Non-pigmented ciliary epithelial cell (primary cell): ENCODE results near the gene KDM4C.

Experiments used
- DNase-seq: peaks from one replicate; pipeline ENCODE4 v3.0.0-alpha.2; 2010; ENCODE audit warnings: low read depth

KDM4C gene

DNA sequence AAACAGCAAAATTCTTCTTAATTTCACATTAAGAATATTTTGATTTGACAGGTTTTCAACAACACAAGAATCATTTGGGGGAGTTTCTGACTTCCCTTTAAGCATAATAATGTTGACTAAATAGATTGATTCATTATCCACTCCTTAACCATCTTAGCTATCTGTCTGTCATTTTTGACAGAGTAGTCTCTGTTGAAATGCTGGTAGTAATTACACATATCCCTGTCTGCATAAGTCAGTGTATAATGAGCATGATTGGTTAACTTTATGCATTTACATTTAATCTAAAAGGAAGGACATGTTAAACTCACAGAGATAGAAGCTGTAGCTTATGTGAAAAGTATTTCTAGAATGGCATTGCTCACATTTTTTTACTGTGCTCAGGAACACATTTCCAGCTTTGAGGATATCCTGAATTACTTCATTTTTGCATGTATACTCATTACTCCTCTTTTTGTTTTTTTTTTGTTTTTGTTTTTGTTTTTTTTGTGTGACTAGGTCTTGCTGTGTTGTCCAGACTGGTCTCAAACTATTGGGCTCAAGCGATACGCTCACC lies 385.9 kb downstream of the KDM4C start:
- no peak for DNase-seq

DNA sequence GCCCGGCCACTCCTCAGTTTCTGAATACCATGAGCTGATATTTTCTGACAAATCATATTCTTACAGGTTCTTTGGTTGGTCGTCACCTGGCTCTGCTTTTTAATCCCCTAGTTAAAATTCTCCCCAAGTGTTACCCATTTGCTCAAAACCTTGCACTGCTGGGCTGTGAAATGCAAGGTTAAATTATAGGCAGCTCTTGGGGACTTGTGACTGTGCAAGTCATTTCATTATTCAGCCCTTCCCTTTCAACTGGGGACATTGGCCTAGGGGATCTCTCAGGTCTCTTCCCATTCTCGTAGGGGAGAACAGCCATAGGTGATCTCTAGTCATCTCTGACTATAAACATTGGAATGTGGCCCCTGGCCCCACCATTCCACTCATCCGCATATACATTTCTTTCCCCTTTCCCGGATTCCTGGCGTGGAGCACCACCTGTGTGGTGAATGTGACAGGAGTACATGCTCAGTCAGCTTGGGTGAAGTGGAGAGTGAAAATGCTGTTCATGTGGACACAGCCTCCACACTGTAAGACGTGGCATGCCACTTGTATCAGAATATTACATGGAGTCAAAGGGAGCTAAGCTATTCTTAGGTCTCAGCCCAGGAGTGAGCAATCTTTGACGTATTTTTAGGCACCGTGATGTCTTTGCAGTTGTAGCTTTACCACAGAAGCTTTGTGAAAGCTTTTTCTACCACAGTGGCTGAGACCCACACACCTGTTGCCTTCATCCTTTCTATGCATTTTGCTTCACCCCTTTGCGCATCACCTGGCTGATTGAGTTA lies 386.7 kb downstream of the KDM4C start:
- no peak for DNase-seq

DNA sequence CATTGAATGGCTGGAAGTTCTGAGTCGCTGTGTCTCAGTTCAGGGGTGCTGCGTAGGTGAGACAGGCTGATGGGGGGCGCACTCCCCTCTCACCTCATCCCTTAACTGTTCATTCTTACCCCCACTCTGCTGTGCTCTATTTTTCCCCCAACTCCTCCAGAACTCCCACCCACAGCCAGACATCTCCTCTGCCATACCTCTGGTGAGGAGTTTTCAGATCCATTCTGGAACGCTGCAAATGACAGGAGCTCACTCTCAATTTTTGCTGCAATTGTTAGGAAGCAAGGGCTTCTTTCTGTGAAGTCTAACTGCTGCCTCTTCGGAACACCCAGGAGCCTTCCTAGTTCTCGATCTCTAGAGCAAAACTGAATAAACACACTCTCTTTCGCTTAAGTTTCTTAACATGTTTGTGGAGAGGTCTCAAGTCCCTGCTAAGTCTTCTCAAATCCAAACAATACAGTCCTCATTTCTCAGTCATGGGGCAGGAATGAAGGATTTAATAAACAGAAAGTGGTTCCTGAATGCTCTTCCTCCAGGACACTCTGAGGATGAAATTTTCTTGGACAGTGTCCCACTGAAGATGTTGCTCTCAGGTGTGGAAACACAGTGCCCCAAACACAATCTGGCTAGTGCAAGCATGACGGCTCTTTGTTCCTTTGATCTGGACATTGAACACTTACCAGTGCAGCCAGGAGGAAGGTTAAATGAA lies 387.7 kb downstream of the KDM4C start:
- DNase-seq: no peak

DNA sequence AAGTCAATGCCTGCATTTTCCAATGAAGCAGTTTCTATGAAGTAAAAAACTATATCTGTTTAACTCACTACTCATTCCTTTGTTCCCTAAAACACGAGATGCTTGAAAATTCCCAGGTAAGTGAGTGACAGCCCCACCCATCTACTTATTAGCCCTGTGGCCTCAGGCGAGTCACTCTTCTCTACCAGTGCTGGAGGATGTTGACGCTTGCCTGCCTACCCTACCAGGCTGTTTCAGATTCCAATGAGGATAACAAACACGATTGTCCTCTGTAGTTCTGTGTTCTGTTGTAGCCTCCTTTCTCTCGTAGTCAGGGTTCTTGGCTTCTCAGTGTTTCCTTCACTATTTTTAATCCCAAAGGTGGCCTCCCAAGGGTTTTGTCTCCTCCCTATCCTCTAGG lies 388.8 kb downstream of the KDM4C start:
- DNase-seq: no peak

DNA sequence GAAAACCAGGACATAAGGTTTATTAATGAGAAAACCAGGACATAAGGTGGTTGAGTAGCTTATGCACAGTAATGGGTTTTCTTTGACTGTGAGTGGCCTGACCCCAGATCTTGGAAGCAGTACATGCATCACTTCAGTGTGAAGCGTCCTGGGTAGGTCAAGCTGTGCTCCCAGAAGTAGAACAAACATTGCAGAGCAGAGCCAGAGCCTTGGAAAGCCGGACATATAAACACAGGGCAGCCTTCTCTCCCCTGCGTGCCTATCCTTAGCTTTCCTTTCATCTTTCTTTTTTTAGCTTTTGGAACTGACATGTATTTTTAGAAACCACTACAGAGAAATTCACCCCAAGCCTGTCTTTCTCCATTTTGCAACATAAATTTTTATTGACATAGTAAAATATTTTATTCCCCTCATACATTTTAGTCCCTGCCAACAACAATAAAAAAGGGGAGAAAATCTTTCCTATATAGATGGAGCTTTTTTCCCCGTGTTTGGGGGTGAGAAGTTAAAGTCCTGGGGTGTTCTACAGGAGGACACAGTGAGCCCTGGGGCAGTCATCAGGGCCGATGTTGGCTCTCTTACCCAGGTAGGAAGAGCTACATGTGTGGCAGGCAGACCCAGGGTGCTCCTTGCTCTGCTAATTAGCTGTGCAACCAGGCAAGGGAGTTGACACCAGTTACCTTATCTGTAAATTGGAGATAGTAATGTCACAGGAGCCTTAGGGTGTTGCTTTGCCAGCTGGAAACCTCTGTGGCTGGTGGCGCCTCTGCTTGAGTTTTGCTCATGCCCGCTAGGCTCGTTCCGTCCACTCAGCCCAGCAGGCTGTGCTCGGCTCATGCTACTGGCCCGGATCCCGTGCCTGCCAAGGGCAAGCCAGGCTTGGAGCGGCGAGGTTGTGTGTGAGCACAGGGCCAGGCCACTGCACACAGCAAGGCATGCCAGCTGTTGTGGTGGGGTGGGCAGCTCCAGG lies 389.6 kb downstream of the KDM4C start:
- no peak for DNase-seq

DNA sequence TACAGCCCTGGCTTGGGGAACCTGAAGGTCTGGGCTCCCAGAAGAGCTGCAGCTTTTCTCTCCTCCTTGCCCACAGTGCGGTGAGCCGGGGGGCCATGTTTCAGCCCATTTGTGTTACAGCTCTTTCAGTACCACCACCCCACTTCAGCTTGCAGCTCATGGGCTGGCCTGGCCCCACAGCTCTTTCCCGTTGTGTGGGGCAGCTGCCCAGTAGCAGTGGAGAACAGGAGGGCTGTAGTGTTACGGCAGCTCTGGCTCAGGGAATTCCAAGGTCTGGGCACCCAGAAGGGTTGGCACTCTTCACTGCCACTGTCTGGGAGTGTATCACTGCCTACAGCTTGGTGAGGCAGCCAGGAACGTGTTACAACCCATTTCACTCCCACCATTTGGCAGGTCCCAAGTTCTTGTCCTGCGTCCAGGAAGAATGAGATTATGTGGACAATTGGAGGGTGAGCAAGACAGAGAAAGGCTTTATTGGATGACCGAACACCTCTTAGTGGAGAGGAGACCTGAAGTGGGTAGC lies 390.5 kb downstream of the KDM4C start:
- DNase-seq: no peak

DNA sequence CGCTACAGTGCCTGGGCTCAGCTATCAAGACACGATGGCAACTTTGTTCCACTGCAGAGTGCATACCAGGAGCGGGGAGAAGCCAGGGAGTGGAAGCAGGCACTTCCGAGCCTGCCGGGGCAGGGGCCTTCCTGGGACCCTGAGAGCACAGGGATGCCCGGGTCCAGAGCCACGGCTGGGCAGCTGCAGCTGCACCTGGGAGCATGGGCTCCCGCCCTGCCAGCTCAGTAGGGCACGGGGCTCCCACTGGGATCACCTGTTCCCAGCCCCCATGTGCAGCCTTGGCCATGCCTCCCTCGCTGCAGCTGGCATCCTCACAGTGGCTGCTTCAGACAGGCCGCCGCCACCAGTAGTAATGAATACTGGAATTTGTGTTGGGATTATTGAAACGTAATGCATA lies 391.5 kb downstream of the KDM4C start:
- no peak for DNase-seq

DNA sequence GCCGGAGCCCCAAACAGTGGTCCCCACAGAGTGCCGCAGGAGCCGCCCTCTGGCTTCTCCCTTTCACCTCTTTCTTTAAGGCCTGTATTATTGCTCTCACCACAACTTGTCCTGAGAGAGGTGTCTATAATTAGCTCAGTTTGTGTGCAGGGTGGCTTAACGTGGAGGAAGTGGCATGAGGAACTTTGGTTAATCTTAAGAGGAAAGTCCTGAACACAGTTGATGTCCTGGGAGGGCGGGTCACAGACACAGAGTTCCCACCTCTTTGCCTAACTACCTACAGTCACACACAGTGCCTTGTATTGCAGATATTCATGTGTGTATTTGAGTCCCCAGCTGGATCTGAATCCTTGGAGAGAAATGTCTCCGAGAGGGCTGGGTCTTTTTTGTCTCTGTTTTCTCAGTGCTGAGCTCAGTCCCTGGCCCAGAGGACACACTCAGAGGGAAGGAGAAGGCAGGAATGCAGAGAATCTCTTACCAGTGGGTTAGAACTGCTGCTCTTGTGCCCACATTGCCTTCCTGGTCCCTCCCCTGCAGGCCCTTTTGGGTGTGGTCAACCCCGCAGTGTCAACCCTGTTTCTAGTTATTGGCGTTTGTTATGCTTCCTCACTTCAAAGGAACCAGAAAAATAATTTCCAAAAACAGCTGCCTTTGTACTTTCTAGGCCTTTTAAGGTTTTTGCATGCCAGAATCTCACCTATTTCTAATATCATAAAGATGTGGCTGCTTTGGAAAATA lies 392.5 kb downstream of the KDM4C start:
- DNase-seq: no peak

DNA sequence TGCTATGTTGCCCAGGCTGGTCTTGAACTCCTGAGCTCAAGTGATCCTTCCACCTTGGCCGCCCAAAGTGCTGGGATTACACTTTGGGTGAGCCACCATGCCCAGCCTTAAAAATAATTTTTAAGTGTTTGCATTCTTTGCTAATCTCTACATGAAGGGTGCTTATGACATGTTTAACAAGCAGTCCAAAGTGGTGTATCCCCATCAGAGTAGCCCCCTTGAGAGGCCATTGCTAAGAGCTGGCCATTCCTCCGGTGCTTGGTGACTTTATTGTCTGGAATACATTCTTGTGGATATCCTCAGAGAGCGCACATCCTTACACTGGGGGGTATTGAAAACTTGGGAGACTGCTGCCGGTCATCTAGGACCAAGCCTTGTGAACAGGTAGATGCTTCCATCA lies 395.4 kb downstream of the KDM4C start:
- no peak for DNase-seq

DNA sequence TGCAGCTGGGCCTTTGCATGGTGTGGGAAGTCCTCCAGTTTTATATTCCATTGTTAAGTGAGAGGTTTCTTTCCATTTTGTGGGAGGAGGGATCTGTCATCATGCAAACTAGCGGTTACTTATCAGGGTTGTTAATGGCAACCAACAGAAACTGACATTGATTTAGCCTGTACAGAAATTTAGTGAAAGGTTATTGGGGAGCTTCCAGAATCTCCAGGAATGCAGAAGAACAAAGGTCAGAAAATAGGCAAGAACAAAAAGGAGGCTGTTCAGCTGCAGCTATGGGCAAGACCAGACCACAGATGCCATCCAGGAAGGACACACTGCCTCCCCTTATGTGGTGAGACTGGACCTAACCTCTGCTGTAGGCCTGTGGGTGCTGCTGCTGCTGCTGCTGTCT lies 395.8 kb downstream of the KDM4C start:
- DNase-seq: no peak

DNA sequence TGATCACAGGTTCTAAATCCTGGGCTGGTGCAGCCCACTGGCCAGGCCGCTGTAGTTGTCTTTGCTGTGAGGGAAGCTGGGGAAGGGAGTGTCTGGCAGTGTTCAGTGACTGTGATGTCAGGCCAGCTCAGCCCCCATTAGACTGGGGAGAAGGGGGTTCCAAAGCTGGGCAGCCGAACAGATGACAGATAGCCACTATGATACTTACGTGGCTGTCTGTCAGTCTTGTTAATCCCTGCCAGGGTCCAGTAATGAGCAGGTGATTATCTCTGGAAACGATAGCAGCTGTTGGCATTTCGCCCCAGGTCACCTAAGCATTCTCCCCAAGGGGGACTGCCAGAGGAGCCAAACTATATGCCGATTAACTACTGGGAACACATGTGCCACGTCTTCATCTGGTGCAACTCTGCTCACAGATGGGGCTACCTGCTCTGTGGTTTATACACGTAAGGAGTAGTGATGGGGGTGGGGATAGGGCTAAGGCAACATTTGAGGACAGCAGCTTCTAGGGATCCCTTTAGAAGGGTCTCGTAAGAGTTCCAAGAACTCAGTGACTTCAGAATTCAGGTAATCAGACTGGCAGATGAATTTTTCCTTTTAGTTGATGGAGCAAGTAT lies 396.3 kb downstream of the KDM4C start:
- no peak for DNase-seq

DNA sequence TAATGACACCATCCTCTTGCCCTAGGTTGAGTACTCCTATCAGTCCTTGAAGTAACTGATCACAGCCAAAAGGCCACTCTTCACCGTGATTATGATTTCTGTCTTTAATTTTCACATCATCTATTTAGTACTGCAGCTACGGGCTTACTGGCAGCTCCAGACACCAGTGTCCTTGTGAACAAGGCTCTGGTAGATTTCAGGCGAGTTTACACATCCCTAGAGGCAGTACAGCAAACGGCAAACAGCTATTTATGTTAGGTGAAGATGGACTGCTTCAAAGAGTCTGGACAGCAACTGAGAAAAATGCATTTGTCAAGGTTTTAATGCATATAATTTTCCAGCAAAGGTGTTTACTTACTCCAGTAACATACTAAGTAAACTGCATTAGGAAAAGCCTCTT lies 396.9 kb downstream of the KDM4C start:
- DNase-seq: no peak

DNA sequence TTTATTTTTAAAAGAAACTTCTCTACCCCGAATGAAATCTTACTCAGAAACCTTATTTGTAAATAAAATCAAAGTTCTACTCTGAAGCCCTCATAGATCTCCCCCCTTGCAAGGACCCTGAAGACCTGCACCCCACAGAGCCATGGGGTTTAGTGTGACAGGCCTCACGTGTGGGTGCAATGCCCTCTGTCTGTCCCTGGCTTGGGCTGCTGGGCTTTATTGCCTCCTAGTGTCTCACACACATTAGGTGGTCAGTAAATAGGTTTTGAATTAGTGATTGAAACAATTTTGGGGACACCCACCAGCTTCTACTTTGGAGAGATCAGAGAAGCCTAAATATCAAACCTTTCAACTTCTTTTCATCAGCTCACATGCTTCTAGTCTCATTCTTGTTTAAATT lies 403.7 kb downstream of the KDM4C start:
- no peak for DNase-seq

DNA sequence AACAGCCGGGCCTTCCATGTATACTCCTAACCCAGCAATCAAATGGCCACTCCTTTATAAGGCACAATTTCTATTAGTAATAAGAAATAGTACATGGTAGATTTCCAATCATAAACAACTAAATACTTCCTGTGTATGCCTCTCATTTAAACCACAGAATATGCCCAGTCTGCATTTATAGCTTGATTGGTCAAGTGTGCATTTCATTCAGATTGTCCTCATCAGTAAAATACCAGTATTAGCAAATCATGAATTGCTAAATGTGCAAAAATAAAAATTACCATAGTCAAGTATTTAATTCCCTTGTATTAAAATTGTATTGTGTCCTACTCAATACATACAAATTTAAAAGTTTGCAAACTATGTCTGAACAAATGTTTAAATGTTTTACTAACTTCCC lies 406.2 kb downstream of the KDM4C start:
- no peak for DNase-seq

DNA sequence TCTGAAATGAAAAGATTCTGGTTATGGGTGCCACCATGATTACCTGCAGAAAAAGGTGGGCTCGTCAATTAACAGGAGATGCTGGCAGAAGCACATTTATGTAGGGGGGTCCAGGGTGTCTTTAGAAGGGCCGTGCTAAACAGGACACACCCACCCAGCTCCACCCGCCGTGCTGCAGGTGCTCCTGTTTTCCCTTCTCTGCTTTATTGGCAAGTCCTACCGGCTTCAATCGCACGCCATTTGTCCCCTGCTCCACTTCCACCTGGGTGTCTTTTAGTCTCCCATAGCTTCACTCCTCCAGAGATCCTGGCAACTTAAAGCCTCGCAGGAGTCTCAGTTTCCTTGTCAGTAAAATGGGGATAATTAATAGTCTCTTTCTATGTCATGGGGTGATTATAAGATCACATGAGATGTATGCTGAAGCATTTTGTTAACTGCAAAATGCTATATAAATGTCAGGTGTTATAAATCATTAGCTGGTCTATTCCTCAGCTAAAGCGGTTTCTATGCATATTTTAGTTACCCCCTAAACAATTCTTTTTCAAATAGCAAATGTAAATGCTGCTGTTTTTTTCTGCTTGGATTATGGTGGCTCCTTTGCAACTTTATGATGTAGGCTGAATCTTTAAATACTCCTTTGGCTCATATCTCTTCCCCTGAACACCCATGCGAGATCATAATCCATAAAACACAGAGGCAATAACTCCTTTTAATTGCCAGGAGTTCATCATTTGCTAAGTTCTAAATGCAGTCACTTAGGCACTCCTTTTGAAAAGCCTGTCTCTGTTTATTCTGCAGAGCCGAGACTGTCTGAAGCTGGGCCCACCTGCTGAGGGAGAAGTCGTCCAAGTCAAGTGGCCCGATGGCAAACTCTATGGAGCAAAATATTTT lies 406.9 kb downstream of the KDM4C start:
- no peak for DNase-seq

DNA sequence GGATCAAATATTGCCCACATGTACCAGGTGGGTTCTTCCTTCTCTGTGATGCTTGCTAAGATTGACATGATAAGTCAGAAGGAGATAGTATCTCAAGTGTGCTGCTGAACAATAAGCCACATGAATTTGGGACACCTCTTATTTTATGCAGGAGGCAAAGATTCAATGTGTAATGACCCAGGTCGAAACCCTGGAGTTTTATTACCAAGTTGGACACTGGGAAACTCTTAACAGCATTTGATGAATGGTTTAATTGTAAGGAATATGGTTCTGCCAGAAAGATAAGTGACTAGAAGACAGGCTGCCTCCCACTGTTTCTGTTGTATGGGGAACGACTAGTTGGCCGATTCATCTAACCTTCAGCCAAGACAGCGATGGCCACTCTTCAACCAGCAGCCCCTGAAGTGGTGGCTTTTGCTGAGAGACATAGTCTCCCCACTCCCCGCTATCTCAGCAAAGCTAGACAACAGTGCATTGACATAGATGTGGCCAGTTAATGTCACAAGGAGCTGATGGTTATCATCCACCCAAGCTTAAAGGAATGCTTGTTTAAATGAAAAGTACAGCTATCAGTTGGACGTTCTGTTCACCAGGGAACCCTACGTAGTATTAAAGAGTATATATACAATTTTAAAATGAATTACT lies 407.7 kb downstream of the KDM4C start:
- DNase-seq: no peak

DNA sequence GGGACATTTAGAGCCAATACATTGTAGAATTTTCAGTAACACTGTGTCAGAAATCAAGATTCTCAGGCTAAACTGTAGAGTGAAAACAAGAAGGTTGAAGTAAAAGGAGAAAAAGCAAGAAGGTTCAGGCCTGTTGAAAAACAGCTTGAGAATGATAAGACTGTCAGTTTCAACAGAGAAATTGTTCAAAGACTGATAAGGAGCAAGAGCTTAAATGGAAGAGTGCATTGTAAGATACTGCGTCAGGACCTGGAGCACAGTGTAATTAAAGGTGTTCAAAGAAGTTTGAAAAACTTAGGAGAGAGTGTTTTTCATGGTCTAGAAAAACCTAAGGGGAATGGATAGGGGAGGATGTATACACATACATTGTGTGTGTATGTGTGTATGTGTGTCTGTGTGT lies 408.3 kb downstream of the KDM4C start:
- no peak for DNase-seq

DNA sequence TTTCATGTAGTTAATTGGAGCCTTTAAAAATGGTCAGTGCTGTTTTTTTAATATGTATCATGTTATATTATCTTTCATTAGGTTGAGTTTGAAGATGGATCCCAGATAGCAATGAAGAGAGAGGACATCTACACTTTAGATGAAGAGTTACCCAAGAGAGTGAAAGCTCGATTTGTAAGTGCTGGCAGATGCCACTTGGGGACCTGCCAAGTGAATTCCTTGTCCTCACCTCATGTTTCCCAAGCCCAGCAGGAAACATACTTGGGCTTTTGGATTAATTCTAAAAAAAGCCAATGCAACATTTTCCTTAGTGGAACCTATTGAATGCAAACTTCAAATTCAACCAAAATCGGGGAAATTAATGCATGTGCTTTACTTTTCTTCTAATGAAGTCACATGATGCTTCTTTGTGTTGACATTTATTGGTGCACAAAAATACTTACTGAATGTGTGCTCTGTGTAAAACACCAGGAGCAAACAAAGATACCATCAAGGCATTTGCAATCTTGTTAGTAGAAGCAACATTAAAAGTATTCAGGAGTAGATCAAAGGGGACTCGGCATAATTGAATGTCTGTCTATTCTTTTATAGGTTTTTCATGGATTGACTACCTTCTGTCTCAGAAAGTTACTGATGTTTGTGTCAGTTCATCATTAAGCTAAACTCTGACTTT lies 412.1 kb downstream of the KDM4C start:
- no peak for DNase-seq
